Measurements from ENCODE around the gene AURKAIP1. TPM values are rescaled to one million over a fixed set of nuclear protein-coding genes. Genes with fewer than 3 reads are reported as not detected.
A peak's percentile ranks its signal among the peaks of the same experiment; 100 is the strongest.

AURKAIP1 gene
- total and polyA plus RNA-seq, 9 of the 15 experiments (the other 6 are each of a cell fraction or from before 2014, with no cell fraction given), result 7.8 to 478 (median 92.0) TPM

- H3K4me2 ChIP-seq (ENCODE audit: insufficient read depth, low read length), result no peak overlapping the region
- no peaks in the 10 kb centered on the region for H3K9me1 ChIP-seq (ENCODE audit: control insufficient read depth, insufficient read depth, low read length)
- peaks cover 24 to 81% of the 10 kb centered on the region in 2 experiments for H3K4me1 ChIP-seq (replicated peaks in 1 of 2; ENCODE audit: control insufficient read depth in 2 of 2, insufficient read depth in 2 of 2, low read length in 2 of 2)
- no TSS peak for BruUV-seq (replicated peaks)
- no peak overlapping the region for H3K27ac ChIP-seq (ENCODE audit: extremely low read depth, low read depth, low read length)
- 98% methylated on average over 44 of the region's 116 CpGs for WGBS (ENCODE audit: insufficient coverage, low coverage, missing lambda C conversion rate)
- H3K79me2 ChIP-seq (ENCODE audit: control insufficient read depth, insufficient read depth, low read length), result peaks cover 11% of the 10 kb centered on the region; the same call in 2 of the 3 replicates
- H3K36me3 ChIP-seq (ENCODE audit: control insufficient read depth, insufficient read depth, low read length), result no peaks in the 10 kb centered on the region
- ChIA-PET CTCF (ENCODE audit: low intra/inter-chr PET ratio) (no interaction called here), POLR2A (interaction anchor here (0.7 to 1.1 kb wide), 2 partner anchors 17 to 142 kb away, joined by 3 read pairs; no protein-coding TSS in a partner anchor)
- no peak for ATAC-seq
- intact Hi-C loops (cut with micrococcal nuclease) (no loop called here), in situ Hi-C loops (cut with MboI) (no loop called here)
- no peak overlapping the region for H3K9ac ChIP-seq (ENCODE audit: insufficient read depth in 1 of 2, low read depth in 2 of 2, low read length in 2 of 2)
- no peak for FAIRE-seq
- H3K27me3 ChIP-seq (ENCODE audit: control insufficient read depth in 2 of 2, insufficient read depth in 2 of 2, low read length in 2 of 2), result no peaks in the 10 kb centered on the region
- H2AFZ ChIP-seq (ENCODE audit: low read depth, low read length), result no peak overlapping the region
- H3K9me3 ChIP-seq (replicated peaks; ENCODE audit: control insufficient read depth, insufficient read depth, low read depth, low read length), result no peaks in the 10 kb centered on the region
- H4K20me1 ChIP-seq (replicated peaks; ENCODE audit: control insufficient read depth, insufficient read depth, low read length), result peaks cover 3% of the 10 kb centered on the region; the same call in 1 of the 2 replicates
- DNase-seq (ENCODE audit: extremely low read depth in 1 of 4, low spot score in 3 of 4), result no peak
- H3K4me3 ChIP-seq, result no peak overlapping the region
- TF ChIP-seq ZBTB49 (CRISPR knock-in tag; IDR thresholded peaks at IDR 0.05; ENCODE audit: borderline replicate concordance) (no peak), CTCFL (IDR thresholded peaks at IDR 0.05; ENCODE audit: borderline replicate concordance, insufficient read depth, low read depth, low read length, poor library complexity, severe bottlenecking) (no peak), FOS (IDR thresholded peaks at IDR 0.05; ENCODE audit: extremely low read depth, insufficient read length) (no peak), SFPQ (IDR thresholded peaks at IDR 0.05; ENCODE audit: low read depth, low read length) (peak; percentile 57; the same call in 1 of the 2 replicates), ZNF584 (CRISPR knock-in tag; IDR thresholded peaks at IDR 0.05; ENCODE audit: low read depth) (no peak), CBX2 (IDR thresholded peaks at IDR 0.05; ENCODE audit: insufficient read depth, low read length, poor library complexity, severe bottlenecking) (no peak), ARID1B (IDR thresholded peaks at IDR 0.05) (no peak), MLX (CRISPR knock-in tag; conservative IDR thresholded peaks at IDR 0.05) (no peak), ZNF511 (CRISPR knock-in tag; IDR thresholded peaks at IDR 0.05) (no peak), KLF10 (CRISPR knock-in tag; IDR thresholded peaks at IDR 0.05) (no peak), CC2D1A (IDR thresholded peaks at IDR 0.05) (no peak)
Observed at GRCh38 chr1:1354271-1355247, 20.4 kb downstream of the AURKAIP1 start.

Measured in K562 (cell line).